ENCODE results near the gene CFAP61.
A peak's percentile ranks its signal among the peaks of the same experiment; 100 is the strongest.
"Not testable (repeated sequence)": the region's sequence is repeated elsewhere in the genome, so short reads cannot be mapped to it uniquely, and the experiment has no call there.

The CFAP61 gene

GRCh38 chr20:20331817-20332216, 279.5 kb downstream of the CFAP61 start:
- DNase-seq, result no peak

- DNase-seq, result no peak
Measured at GRCh38 chr20:20333866-20334265, 281.5 kb downstream of the CFAP61 start.

GRCh38 chr20:20334489-20334888, 282.2 kb downstream of the CFAP61 start:
- no peak for DNase-seq

- no peak for DNase-seq
Measured at GRCh38 chr20:20338133-20338730, 285.9 kb downstream of the CFAP61 start.

GRCh38 chr20:20340443-20340842, 288.1 kb downstream of the CFAP61 start:
- no peak for DNase-seq

GRCh38 chr20:20341371-20341770, 289.0 kb downstream of the CFAP61 start:
- no peak for DNase-seq

GRCh38 chr20:20342066-20342465, 289.7 kb downstream of the CFAP61 start:
- no peak for DNase-seq

GRCh38 chr20:20343932-20344331, 291.6 kb downstream of the CFAP61 start:
- no peak for DNase-seq

GRCh38 chr20:20344476-20344875, 292.1 kb downstream of the CFAP61 start:
- DNase-seq, result no peak

- DNase-seq, result no peak
Measured at GRCh38 chr20:20353576-20353975, 301.2 kb downstream of the CFAP61 start.

GRCh38 chr20:20355503-20355902, 303.2 kb downstream of the CFAP61 start:
- not testable (repeated sequence) for DNase-seq

GRCh38 chr20:20358801-20359200, 306.5 kb downstream of the CFAP61 start:
- DNase-seq, result peak in 1 of 2 experiments; percentile 34

GRCh38 chr20:20359628-20360027, 307.3 kb downstream of the CFAP61 start:
- no peak for DNase-seq

- DNase-seq, result peak; percentile 70 to 82
Measured at GRCh38 chr20:20360464-20360863, 308.1 kb downstream of the CFAP61 start.

GRCh38 chr20:20362774-20363433, 310.6 kb downstream of the CFAP61 start:
- peak; percentile 84 to 91 for DNase-seq

- peak; percentile 45 to 69 for DNase-seq
Measured at GRCh38 chr20:20363434-20363798, 311.1 kb downstream of the CFAP61 start.

- DNase-seq, result peak; percentile 90 to 92
Measured at GRCh38 chr20:20363799-20364592, 311.7 kb downstream of the CFAP61 start.

- DNase-seq, result peak; percentile 68 to 76
Measured at GRCh38 chr20:20364593-20365479, 312.5 kb downstream of the CFAP61 start.

- peak; percentile 17 to 76 for DNase-seq
Measured at GRCh38 chr20:20365480-20366161, 313.3 kb downstream of the CFAP61 start.

- peak; percentile 87 to 93 for DNase-seq
Measured at GRCh38 chr20:20366551-20366875, 314.2 kb downstream of the CFAP61 start.

GRCh38 chr20:20366876-20367574, 314.7 kb downstream of the CFAP61 start:
- DNase-seq, result peak; percentile 52 to 81
